Activated CD4-positive, alpha-beta memory T cell treated with anti-CD3 and anti-CD28 coated beads, Interleukin-2, amount 10 ng/mL, durations not matched to agents 7 days and 5 days (primary cell): ENCODE data around the gene SV2C. TPM values are rescaled to one million over a fixed set of nuclear protein-coding genes. Genes with fewer than 3 reads are reported as not detected.

Experiments used
- CTCF ChIA-PET: fragments of 350-600 bp; sonication (Branson Sonifier 250); formaldehyde crosslinking; loops from one replicate; lab custom pipeline; 2021; ENCODE audit warnings: antibody characterized with exemption, inconsistent platforms; lab: Charles Lee
- POLR2A ChIA-PET: fragments of 350-600 bp; sonication (Branson Sonifier 250); formaldehyde crosslinking; loops from one replicate; lab custom pipeline; 2021; ENCODE audit warnings: antibody characterized with exemption; lab: Charles Lee
- DNase-seq: peaks from one replicate; pipeline ENCODE4 v3.0.0-alpha.2; 2020
- H3K27ac Mint-ChIP-seq: one replicate; pipeline ENCODE4 v1.8.0; 2021; ENCODE audit warnings: mild to moderate bottlenecking, mixed read lengths
- H3K27me3 Mint-ChIP-seq: one replicate; pipeline ENCODE4 v1.8.0; 2021; ENCODE audit warnings: mixed read lengths
- H3K36me3 Mint-ChIP-seq: one replicate; pipeline ENCODE4 v1.8.0; 2021; ENCODE audit warnings: low read depth, mixed read lengths
- H3K4me1 Mint-ChIP-seq: one replicate; pipeline ENCODE4 v1.8.0; 2021; ENCODE audit warnings: mixed read lengths
- H3K4me3 Mint-ChIP-seq: one replicate; pipeline ENCODE4 v1.8.0; 2021; ENCODE audit warnings: mild to moderate bottlenecking, mixed read lengths
- H3K9me3 Mint-ChIP-seq: one replicate; pipeline ENCODE4 v1.8.0; 2021; ENCODE audit warnings: mixed read lengths
- total RNA-seq, 2 experiments: library from RNA; stranded (reverse); gene quantifications; one replicate each; pipeline ENCODE4 v1.2.3, GENCODE V29; 2021

Gene SV2C
- total RNA-seq, 2 experiments from 2014 or later: 0.28 to 0.33 TPM

DNA sequence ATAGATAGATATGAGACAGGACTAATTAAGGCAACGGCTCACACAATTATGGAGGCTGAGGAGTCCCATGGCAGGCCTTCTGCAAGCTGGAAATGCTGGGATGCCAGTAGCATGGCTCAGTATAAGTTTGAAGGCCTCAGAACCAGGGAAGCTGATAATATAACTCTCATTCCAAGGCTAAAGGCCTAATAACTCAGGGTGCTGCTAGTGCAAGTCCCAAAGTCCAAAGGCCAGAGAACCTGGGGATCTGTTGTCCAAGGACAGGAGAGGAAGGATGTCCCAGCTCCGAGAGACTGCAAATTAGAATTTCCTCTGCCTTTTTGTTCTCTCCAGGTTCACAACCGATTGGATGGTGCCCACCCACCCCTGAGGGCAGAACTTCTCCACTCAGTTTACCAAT is 114.5 kb downstream of the SV2C start:
- Mint-ChIP-seq H3K4me3 (no peak overlapping the region), H3K4me1 (peaks cover 1% of the 10 kb centered on the region), H3K27ac (no peak overlapping the region), H3K27me3 (peaks cover 11% of the 10 kb centered on the region), H3K9me3 (no peaks in the 10 kb centered on the region), H3K36me3 (no peaks in the 10 kb centered on the region)
- CTCF ChIA-PET: interaction anchor here (1.0 kb wide), 1 partner anchor 10 kb away, joined by 3 read pairs; no protein-coding TSS in a partner anchor
- no peak for DNase-seq
- POLR2A ChIA-PET: no interaction called here

DNA sequence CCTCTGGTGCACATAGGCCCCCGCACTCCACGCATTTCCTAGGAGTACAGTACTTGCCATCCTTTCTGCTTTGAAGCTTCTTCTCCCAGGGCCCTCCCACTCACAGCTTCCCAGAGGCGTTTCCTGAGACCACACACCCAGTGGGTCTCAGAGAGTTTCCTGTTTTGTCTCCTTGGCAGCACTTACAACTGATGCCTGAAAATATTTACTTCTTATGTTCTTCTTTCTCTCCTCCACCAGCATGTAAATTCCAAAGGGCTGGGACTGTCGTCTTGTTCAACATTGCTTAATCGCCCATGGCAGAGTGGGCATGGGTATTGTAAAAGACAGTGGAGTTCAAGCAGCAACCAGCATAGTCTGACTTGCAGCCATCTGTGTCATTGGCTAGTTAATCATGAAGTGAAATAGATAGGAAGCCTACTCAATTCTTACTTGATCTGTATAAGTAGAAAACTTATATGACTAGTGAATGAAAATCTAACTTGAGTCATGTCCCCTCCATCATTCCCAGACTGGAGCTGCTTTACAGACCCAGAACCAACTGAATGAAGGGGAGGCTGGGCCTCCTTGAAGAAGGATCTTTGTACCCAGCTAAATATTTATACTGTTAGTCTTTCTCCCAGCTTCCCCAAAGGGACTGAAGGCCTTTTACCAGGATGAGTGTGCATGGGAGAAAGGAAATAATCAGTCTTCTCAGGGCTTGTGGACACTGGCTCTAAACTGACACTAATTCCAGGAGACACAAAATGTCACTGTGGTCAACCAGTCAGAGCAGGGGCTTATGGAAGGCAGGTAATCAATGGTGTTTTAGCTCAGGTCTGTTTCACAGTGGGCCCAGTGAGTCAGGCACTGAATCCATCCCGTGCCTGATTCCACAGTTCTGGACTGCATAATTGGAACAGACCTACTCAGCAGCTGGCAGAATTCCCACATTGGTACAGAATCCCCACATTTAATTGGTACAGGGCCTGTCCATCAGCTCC is 116.4 kb downstream of the SV2C start:
- H3K27ac Mint-ChIP-seq: no peak overlapping the region
- ChIA-PET POLR2A (no interaction called here), CTCF (interaction anchor here (2.2 to 3.0 kb wide), 2 partner anchors 9 to 24 kb away, joined by 10 to 13 read pairs; no protein-coding TSS in a partner anchor)
- no peaks in the 10 kb centered on the region for H3K9me3 Mint-ChIP-seq
- peaks cover 14% of the 10 kb centered on the region for H3K27me3 Mint-ChIP-seq
- DNase-seq: no peak
- peaks cover 1% of the 10 kb centered on the region for H3K4me1 Mint-ChIP-seq
- no peaks in the 10 kb centered on the region for H3K36me3 Mint-ChIP-seq
- no peak overlapping the region for H3K4me3 Mint-ChIP-seq

DNA sequence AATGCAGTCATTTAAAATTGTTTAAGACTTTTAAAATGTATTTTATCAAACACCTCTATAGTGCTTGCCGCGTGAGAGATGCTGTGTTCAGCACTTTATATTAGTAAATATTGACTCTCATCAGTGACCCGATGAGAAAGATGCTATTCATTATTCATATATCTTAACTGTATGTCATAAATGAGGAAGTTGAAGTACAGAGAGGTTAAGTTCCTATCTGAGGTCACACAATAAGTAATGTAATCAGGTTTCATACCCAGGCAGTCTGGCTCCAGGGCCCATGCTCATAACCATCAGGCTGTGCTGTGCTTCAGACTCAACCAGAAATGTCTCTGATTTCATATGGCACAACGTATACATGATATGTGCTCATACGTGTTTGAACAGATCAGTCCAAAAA is 119.0 kb downstream of the SV2C start:
- ChIA-PET CTCF (interaction anchor here (2.6 kb wide), 1 partner anchor 27 kb away, joined by 8 read pairs; no protein-coding TSS in a partner anchor), POLR2A (no interaction called here)
- H3K9me3 Mint-ChIP-seq: no peaks in the 10 kb centered on the region
- no peak overlapping the region for H3K4me3 Mint-ChIP-seq
- H3K36me3 Mint-ChIP-seq: no peaks in the 10 kb centered on the region
- H3K27me3 Mint-ChIP-seq: peaks cover 7% of the 10 kb centered on the region
- no peak overlapping the region for H3K27ac Mint-ChIP-seq
- H3K4me1 Mint-ChIP-seq: peaks cover 1% of the 10 kb centered on the region
- DNase-seq: no peak

DNA sequence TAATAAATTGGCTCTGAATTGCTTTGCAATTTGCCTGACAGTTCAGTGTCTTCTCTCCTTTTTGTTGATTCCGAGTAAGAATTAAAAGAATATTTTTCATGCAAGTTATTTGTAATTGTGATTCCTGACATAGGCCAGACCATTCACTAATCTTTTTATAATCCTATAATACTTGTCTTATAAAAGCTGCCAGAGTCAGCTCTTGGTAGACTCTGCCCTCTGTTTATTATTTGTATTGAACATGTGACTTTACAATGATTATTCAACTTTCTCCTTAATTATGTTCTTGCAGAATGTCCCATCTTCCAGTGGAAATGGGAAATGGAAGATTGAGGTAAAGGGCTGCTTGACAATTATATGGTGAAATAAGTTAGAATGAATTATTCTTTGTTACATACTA is 121.0 kb downstream of the SV2C start:
- no peak overlapping the region for H3K4me3 Mint-ChIP-seq
- H3K9me3 Mint-ChIP-seq: no peaks in the 10 kb centered on the region
- H3K36me3 Mint-ChIP-seq: no peaks in the 10 kb centered on the region
- no peak overlapping the region for H3K27ac Mint-ChIP-seq
- DNase-seq: no peak
- H3K4me1 Mint-ChIP-seq: peaks cover 1% of the 10 kb centered on the region
- peaks cover 7% of the 10 kb centered on the region for H3K27me3 Mint-ChIP-seq
- CTCF ChIA-PET: interaction anchor here (2.6 kb wide), 1 partner anchor 29 kb away, joined by 8 read pairs; no protein-coding TSS in a partner anchor
- POLR2A ChIA-PET: no interaction called here

DNA sequence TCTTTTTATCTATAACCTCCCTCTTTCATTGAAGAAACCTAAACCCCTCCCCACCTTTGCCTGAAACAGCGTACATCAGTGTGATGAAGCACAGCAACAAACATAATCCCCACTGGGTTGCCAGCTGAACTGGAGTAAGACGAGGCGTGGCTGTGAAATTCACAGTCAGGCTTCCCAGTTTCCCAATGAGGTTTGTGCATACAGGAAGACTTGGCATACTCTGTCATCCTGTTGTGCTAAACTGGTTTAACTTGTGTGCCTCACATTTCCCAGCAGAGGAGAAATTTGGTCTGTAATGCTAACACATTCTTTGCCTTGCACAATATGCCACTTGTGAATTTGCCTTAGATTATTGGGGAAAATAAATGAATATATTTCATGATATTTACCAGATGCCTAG is 121.5 kb downstream of the SV2C start:
- Mint-ChIP-seq H3K27ac (no peak overlapping the region), H3K36me3 (no peaks in the 10 kb centered on the region), H3K9me3 (peaks cover 3% of the 10 kb centered on the region), H3K4me3 (no peak overlapping the region), H3K27me3 (peaks cover 7% of the 10 kb centered on the region), H3K4me1 (no peaks in the 10 kb centered on the region)
- ChIA-PET POLR2A (no interaction called here), CTCF (interaction anchor here (2.6 kb wide), 1 partner anchor 29 kb away, joined by 8 read pairs; no protein-coding TSS in a partner anchor)
- no peak for DNase-seq

DNA sequence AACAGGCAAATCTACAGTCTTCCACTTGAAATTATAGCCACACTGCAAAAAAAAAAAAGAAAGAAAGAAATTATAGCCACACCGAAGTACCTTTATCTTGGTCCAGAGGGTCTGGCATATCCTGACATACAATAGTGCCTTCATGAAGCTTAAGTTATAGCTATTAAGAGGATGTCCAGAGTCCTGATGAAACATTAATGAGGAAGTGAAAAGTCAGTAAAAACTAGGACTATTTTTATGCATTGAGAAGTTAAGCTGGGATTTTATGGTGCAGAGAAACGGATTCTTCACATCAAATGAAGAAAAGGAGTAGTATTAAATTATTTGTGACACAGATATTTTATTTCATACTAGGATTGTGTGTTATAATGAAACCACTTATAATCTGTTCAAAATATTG is 123.9 kb downstream of the SV2C start:
- Mint-ChIP-seq H3K27ac (no peak overlapping the region), H3K36me3 (no peaks in the 10 kb centered on the region), H3K27me3 (peaks cover 11% of the 10 kb centered on the region), H3K4me3 (no peak overlapping the region), H3K9me3 (peaks cover 5% of the 10 kb centered on the region), H3K4me1 (no peaks in the 10 kb centered on the region)
- CTCF ChIA-PET: interaction anchor here (1.1 to 2.8 kb wide), 5 partner anchors 9 to 85 kb away, joined by 3 to 9 read pairs (median 3); no protein-coding TSS in a partner anchor
- POLR2A ChIA-PET: no interaction called here
- DNase-seq: no peak

DNA sequence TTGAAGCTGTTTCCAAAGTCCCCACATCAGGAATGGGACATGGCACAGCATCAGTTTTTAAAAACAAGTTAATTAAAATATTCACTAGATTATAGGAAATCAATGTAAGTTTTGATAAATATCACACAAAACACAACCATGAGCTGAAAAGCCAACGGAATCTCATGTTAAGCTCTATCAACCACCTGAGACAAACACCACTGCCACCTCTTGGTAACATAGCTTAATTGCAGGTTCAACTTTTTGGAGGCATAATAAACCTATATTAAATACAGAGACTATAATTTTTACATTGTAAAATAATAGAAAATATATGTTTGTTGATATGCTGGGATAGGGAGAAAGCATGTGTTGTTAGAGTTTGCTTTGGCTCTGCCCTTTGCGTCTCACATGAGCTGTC is 126.1 kb downstream of the SV2C start:
- Mint-ChIP-seq H3K4me3 (no peak overlapping the region), H3K27ac (no peak overlapping the region), H3K27me3 (peaks cover 12% of the 10 kb centered on the region), H3K4me1 (no peaks in the 10 kb centered on the region), H3K9me3 (peaks cover 5% of the 10 kb centered on the region), H3K36me3 (no peaks in the 10 kb centered on the region)
- ChIA-PET CTCF (interaction anchor here (0.6 to 2.8 kb wide), 15 partner anchors 9 to 972 kb away, joined by 3 to 12 read pairs (median 5); partner anchors contain the start of gene ANKRD31), POLR2A (no interaction called here)
- DNase-seq: no peak

DNA sequence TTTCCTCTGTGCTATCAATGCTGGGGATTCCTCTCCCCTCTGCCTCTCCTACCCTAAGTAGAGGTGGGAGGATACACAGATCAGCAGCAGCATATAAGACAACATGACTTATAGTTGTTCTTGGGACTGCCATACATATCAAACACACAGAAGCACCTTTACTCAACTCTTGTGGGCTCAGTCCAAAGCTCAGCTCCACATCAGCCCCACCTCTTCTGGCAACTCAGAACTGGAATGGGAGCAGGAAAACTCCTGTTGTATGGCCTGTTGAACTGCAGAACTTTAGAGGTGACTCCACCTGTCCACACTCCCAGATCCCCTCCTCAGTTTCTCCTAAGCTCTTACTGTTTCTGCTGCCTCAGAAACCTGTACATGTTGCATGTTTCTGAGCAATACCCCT is 127.8 kb downstream of the SV2C start:
- ChIA-PET POLR2A (no interaction called here), CTCF (interaction anchor here (1.6 kb wide), 1 partner anchor 17 kb away, joined by 3 read pairs; no protein-coding TSS in a partner anchor)
- H3K4me3 Mint-ChIP-seq: no peak overlapping the region
- H3K27ac Mint-ChIP-seq: no peak overlapping the region
- no peaks in the 10 kb centered on the region for H3K36me3 Mint-ChIP-seq
- H3K9me3 Mint-ChIP-seq: peaks cover 5% of the 10 kb centered on the region
- H3K27me3 Mint-ChIP-seq: peaks cover 8% of the 10 kb centered on the region
- no peak for DNase-seq
- no peaks in the 10 kb centered on the region for H3K4me1 Mint-ChIP-seq

DNA sequence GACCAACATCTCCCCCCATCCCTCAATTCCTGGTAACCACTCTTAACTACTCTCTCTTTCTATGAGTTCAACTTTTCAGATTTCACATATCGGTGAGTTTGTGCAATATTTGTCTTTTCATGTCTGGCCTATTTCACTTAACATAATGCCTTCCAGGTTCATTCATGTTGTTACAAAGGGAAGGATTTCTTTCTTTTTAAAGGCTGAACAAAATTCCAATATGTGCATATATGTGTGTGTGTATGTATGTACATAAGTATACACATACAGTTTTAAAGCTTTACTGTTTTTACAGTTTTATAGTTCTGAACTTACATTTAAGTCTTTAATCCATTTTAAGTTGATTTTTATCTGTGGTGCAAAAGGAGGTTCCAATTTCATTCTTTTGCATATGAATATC is 130.7 kb downstream of the SV2C start:
- no peaks in the 10 kb centered on the region for H3K36me3 Mint-ChIP-seq
- H3K4me3 Mint-ChIP-seq: no peak overlapping the region
- CTCF ChIA-PET: no interaction called here
- POLR2A ChIA-PET: no interaction called here
- no peak overlapping the region for H3K27ac Mint-ChIP-seq
- peaks cover 8% of the 10 kb centered on the region for H3K27me3 Mint-ChIP-seq
- no peaks in the 10 kb centered on the region for H3K4me1 Mint-ChIP-seq
- peaks cover 6% of the 10 kb centered on the region for H3K9me3 Mint-ChIP-seq
- DNase-seq: no peak

DNA sequence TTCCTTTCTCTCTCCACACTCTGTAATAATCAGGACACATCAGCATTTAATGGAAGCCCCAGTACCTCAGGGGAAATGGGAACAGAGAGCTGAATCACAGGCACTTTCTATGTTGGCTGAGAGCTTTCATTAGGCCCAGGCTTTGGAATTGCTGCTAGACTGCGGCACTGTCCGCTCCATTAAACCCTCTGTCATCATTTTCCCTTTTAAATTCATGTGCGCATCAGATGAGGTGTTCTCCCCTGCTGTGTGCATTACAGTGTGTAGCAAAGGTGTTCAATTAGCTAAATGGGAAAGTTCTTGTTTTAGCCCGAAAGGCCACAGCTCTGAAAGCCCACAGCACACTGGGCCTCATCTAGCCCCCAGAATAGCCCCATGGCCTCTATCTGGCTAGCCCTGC is 133.6 kb downstream of the SV2C start:
- H3K27ac Mint-ChIP-seq: no peak overlapping the region
- ChIA-PET POLR2A (no interaction called here), CTCF (interaction anchor here (1.0 kb wide), 1 partner anchor 11 kb away, joined by 3 read pairs; no protein-coding TSS in a partner anchor)
- no peaks in the 10 kb centered on the region for H3K36me3 Mint-ChIP-seq
- H3K27me3 Mint-ChIP-seq: peaks cover 5% of the 10 kb centered on the region
- H3K4me3 Mint-ChIP-seq: no peak overlapping the region
- H3K4me1 Mint-ChIP-seq: no peaks in the 10 kb centered on the region
- DNase-seq: no peak
- peaks cover 2% of the 10 kb centered on the region for H3K9me3 Mint-ChIP-seq

DNA sequence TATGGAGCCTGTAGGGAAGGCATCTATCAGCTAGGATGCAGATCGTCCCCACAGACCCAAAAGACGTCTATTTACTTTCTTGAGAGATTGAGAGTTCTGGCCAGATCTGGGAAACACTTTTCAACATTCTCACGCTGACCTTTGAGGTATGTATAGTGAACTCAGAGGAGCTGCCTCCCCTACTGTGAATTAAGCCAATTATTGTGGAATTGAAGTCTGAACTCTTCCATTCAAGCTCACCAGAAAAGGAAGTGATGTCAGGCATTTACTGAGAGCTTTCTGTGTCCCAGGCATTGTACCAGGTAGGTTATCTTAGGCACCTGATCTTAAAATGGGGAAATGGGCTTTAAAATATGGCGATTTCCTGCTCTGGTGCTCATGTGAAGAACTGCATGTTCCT is 136.5 kb downstream of the SV2C start:
- POLR2A ChIA-PET: no interaction called here
- no peak for DNase-seq
- H3K27me3 Mint-ChIP-seq: no peaks in the 10 kb centered on the region

DNA sequence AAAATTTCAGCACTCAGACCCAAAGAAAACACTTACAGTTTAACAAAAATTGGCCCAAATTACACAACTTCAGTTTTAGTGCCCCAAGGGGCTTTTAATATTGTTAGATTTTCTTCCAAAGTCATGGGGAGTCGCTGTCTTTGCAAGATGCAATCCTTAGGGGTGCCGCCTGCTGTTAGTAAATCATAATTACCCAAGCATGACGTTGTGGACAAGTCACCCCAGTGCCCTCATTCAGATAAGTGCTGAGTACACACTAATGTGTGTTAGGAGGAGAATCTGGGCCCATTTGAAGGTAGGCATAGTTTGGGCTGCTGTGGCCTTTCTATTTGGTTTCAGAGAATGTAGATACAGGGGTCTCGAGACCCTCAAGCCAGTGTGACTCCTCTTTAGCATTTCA is 138.1 kb downstream of the SV2C start:
- Mint-ChIP-seq H3K36me3 (no peaks in the 10 kb centered on the region), H3K27ac (no peak overlapping the region), H3K4me1 (no peaks in the 10 kb centered on the region), H3K9me3 (peaks cover 2% of the 10 kb centered on the region), H3K27me3 (no peaks in the 10 kb centered on the region), H3K4me3 (no peak overlapping the region)
- DNase-seq: no peak
- ChIA-PET CTCF (no interaction called here), POLR2A (no interaction called here)

More for the DNA sequence above, 136.5 kb downstream of the SV2C start:
- H3K9me3 Mint-ChIP-seq: peaks cover 2% of the 10 kb centered on the region
- H3K27ac Mint-ChIP-seq: no peak overlapping the region
- no peak overlapping the region for H3K4me3 Mint-ChIP-seq
- no peaks in the 10 kb centered on the region for H3K4me1 Mint-ChIP-seq
- CTCF ChIA-PET: no interaction called here
- no peaks in the 10 kb centered on the region for H3K36me3 Mint-ChIP-seq

DNA sequence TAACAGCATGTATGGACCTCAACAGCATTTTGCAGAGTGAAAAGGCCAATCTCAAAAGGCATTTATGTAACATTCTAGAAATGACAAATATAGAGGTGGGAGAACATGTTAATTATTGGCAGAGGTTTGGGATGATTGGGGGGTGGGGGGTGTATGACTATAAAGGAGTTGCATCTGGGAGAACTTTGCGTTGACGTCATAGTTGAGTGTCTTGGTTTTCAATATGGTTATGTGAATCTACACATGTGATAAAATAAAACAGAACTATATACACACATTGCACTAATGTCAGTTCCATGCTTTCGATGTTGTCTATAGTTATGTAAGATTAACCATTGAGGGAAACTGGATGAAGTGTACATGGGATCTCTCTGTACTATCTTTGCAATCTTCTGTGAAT is 139.1 kb downstream of the SV2C start:
- Mint-ChIP-seq H3K27ac (no peak overlapping the region), H3K9me3 (peaks cover 2% of the 10 kb centered on the region), H3K36me3 (no peaks in the 10 kb centered on the region), H3K4me3 (no peak overlapping the region), H3K4me1 (no peaks in the 10 kb centered on the region), H3K27me3 (no peaks in the 10 kb centered on the region)
- ChIA-PET POLR2A (no interaction called here), CTCF (no interaction called here)
- no peak for DNase-seq
